GM12878 (cell line): ENCODE data around the gene BCL2L13. TPM values are rescaled to one million over a fixed set of nuclear protein-coding genes. Genes with fewer than 3 reads are reported as not detected.

Experiments used
- ATF3 ChIP-seq: IDR thresholded peaks from 2 replicates; pipeline ENCODE4 v1.6.1; 2011; ENCODE audit warnings: low read depth, mild to moderate bottlenecking, low read length, moderate library complexity, borderline replicate concordance; ENCODE audit errors: extremely low read depth
- ATF7 ChIP-seq: fragments of 450-650 bp; IDR thresholded peaks from 2 replicates; pipeline ENCODE4 v1.6.1; 2016; ENCODE audit warnings: low read depth, mild to moderate bottlenecking
- CHD2 ChIP-seq: IDR thresholded peaks from 2 replicates; pipeline ENCODE4 v1.6.1; 2011; ENCODE audit warnings: low read depth, low read length, improper control_type of control experiment, borderline replicate concordance
- EP300 ChIP-seq, 2 experiments: fragments of 150-350 bp in 1 of 2; IDR thresholded peaks; 2 replicates each; pipeline ENCODE4 v1.6.1; 2011 to 2012; ENCODE audit warnings: low read depth in 2 of 2, low read length in 2 of 2, borderline replicate concordance in 1 of 2, improper control_type of control experiment in 1 of 2, inconsistent platforms in 1 of 2; ENCODE audit not compliant: control insufficient read depth in 1 of 2
- ETV6 ChIP-seq, 2 experiments: fragments of 450-650 bp in 1 of 2; IDR thresholded peaks in 1 of 2; conservative IDR thresholded peaks in 1 of 2; 2 replicates each; pipeline ENCODE4 v1.6.1; 2014; ENCODE audit warnings: antibody characterized with exemption in 1 of 2, borderline replicate concordance in 1 of 2, low read depth in 1 of 2, mild to moderate bottlenecking in 1 of 2, moderate library complexity in 1 of 2
- GABPA ChIP-seq: IDR thresholded peaks from 2 replicates; pipeline ENCODE4 v1.6.1; 2014; ENCODE audit warnings: antibody characterized with exemption, low read depth, mild to moderate bottlenecking, inconsistent platforms
- KLF5 ChIP-seq: fragments of 450-650 bp; IDR thresholded peaks from 2 replicates; pipeline ENCODE4 v1.6.1; 2014; ENCODE audit warnings: mild to moderate bottlenecking; ENCODE audit not compliant: partially characterized antibody
- NR2C1 ChIP-seq: fragments of 450-650 bp; IDR thresholded peaks from 2 replicates; pipeline ENCODE4 v1.6.1; 2017; ENCODE audit warnings: antibody characterized with exemption, mild to moderate bottlenecking, moderate library complexity
- RBBP5 ChIP-seq: fragments of 200-600 bp; sonication (generic); conservative IDR thresholded peaks from 2 replicates; pipeline ENCODE4 v1.6.1; 2016
- SMARCA5 ChIP-seq: fragments of 450-650 bp; IDR thresholded peaks from 2 replicates; pipeline ENCODE4 v1.6.1; 2017; ENCODE audit warnings: mild to moderate bottlenecking
- TAF1 ChIP-seq: IDR thresholded peaks from 2 replicates; pipeline ENCODE4 v1.6.1; 2011; ENCODE audit warnings: mild to moderate bottlenecking, low read depth, low read length, borderline replicate concordance
- polyA plus RNA-seq, 11 experiments: library from polyadenylated mRNA; depleted of rRNA in 4 of 11; unstranded in 6 of 11; stranded (reverse) in 5 of 11; fragments of >200 nt; fragmentation: Nextera tagmentation in 4 of 11; fragmentation: Illumina TruSeq in 1 of 11; extraction: Ambion mirVana in 4 of 11; extraction: Trizol in 1 of 11; gene quantifications; 1 replicate in 1 of 11; 2 replicates in 10 of 11; pipeline versions ENCODE4 v1.2.1 to v1.2.3, GENCODE V29; 2011 to 2016; ENCODE audit warnings: inconsistent platforms in 2 of 11, missing spikeins in 2 of 11, low read depth in 1 of 11
- total RNA-seq, 4 experiments: library from RNA; depleted of rRNA in 3 of 4; stranded (reverse); fragments of >200 nt in 3 of 4; fragmentation: Illumina TruSeq in 1 of 4; extraction: Trizol in 1 of 4; gene quantifications; 2 replicates each; pipeline versions ENCODE4 v1.2.1 to v1.2.3, GENCODE V29; 2013 to 2021
- TF ChIP-seq, protein P1 (sequence below): fragments of 450-650 bp; IDR thresholded peaks from 2 replicates; pipeline ENCODE4 v1.6.1; 2017; ENCODE audit warnings: low read depth, mild to moderate bottlenecking, moderate library complexity
- TF ChIP-seq, protein P2 (sequence below): fragments of 150-350 bp; IDR thresholded peaks from 2 replicates; pipeline ENCODE4 v1.6.1; 2016; ENCODE audit warnings: low read depth, low read length
- TF ChIP-seq, protein P3 (sequence below): fragments of 450-650 bp; formaldehyde crosslinking; IDR thresholded peaks from 2 replicates; pipeline ENCODE4 v1.4.0; 2022; ENCODE audit warnings: mild to moderate bottlenecking, moderate library complexity
- TF ChIP-seq, protein P4 (sequence below): IDR thresholded peaks from 2 replicates; pipeline ENCODE4 v1.6.1; 2011; ENCODE audit warnings: borderline replicate concordance, low read depth, mild to moderate bottlenecking, moderate library complexity, mixed read lengths, low read length; ENCODE audit not compliant: insufficient read depth; ENCODE audit errors: extremely low read length
- TF ChIP-seq, protein P5 (sequence below): IDR thresholded peaks from 2 replicates; pipeline ENCODE4 v1.6.1; 2011; ENCODE audit warnings: mild to moderate bottlenecking, low read depth, low read length, moderate library complexity; ENCODE audit not compliant: insufficient replicate concordance

Gene BCL2L13
- total and polyA plus RNA-seq, 10 of the 15 experiments (the other 5 are each of a cell fraction or from before 2014, with no cell fraction given) = 18.6 to 30.6 (median 28.2) TPM

- TF ChIP-seq CHD2 = no peak; the same call in 1 of the 2 replicates
- TF ChIP-seq ATF3 = peak; percentile 85; the same call in 1 of the 2 replicates
- TF ChIP-seq SMARCA5 = no peak
- no peak for TF ChIP-seq EP300 (IDR thresholded peaks at IDR 0.05; ENCODE audit: borderline replicate concordance in 1 of 2, control insufficient read depth in 1 of 2, low read depth in 2 of 2, low read length in 2 of 2)
- TF ChIP-seq, protein P1, sequence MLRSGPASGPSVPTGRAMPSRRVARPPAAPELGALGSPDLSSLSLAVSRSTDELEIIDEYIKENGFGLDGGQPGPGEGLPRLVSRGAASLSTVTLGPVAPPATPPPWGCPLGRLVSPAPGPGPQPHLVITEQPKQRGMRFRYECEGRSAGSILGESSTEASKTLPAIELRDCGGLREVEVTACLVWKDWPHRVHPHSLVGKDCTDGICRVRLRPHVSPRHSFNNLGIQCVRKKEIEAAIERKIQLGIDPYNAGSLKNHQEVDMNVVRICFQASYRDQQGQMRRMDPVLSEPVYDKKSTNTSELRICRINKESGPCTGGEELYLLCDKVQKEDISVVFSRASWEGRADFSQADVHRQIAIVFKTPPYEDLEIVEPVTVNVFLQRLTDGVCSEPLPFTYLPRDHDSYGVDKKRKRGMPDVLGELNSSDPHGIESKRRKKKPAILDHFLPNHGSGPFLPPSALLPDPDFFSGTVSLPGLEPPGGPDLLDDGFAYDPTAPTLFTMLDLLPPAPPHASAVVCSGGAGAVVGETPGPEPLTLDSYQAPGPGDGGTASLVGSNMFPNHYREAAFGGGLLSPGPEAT = peak; percentile 79
- TF ChIP-seq, protein P2, sequence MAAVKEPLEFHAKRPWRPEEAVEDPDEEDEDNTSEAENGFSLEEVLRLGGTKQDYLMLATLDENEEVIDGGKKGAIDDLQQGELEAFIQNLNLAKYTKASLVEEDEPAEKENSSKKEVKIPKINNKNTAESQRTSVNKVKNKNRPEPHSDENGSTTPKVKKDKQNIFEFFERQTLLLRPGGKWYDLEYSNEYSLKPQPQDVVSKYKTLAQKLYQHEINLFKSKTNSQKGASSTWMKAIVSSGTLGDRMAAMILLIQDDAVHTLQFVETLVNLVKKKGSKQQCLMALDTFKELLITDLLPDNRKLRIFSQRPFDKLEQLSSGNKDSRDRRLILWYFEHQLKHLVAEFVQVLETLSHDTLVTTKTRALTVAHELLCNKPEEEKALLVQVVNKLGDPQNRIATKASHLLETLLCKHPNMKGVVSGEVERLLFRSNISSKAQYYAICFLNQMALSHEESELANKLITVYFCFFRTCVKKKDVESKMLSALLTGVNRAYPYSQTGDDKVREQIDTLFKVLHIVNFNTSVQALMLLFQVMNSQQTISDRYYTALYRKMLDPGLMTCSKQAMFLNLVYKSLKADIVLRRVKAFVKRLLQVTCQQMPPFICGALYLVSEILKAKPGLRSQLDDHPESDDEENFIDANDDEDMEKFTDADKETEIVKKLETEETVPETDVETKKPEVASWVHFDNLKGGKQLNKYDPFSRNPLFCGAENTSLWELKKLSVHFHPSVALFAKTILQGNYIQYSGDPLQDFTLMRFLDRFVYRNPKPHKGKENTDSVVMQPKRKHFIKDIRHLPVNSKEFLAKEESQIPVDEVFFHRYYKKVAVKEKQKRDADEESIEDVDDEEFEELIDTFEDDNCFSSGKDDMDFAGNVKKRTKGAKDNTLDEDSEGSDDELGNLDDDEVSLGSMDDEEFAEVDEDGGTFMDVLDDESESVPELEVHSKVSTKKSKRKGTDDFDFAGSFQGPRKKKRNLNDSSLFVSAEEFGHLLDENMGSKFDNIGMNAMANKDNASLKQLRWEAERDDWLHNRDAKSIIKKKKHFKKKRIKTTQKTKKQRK = no peak
- peak; percentile 57; the same call in 1 of the 2 replicates for TF ChIP-seq NR2C1
- no peak; the same call in 1 of the 2 replicates for TF ChIP-seq ATF7
- no peak for TF ChIP-seq RBBP5
- TF ChIP-seq KLF5 = no peak
- TF ChIP-seq, protein P3, sequence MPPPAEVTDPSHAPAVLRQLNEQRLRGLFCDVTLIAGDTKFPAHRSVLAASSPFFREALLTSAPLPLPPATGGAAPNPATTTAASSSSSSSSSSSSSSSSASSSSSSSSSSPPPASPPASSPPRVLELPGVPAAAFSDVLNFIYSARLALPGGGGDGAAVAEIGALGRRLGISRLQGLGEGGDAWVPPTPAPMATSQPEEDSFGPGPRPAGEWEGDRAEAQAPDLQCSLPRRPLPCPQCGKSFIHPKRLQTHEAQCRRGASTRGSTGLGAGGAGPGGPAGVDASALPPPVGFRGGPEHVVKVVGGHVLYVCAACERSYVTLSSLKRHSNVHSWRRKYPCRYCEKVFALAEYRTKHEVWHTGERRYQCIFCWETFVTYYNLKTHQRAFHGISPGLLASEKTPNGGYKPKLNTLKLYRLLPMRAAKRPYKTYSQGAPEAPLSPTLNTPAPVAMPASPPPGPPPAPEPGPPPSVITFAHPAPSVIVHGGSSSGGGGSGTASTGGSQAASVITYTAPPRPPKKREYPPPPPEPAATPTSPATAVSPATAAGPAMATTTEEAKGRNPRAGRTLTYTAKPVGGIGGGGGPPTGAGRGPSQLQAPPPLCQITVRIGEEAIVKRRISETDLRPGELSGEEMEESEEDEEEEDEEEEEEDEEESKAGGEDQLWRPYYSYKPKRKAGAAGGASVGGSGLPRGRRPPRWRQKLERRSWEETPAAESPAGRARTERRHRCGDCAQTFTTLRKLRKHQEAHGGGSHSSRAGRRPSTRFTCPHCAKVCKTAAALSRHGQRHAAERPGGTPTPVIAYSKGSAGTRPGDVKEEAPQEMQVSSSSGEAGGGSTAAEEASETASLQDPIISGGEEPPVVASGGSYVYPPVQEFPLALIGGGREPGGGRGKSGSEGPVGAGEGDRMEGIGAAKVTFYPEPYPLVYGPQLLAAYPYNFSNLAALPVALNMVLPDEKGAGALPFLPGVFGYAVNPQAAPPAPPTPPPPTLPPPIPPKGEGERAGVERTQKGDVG (CRISPR knock-in tag) = no peak
- TF ChIP-seq ETV6 (conservative IDR thresholded peaks at IDR 0.05 in 1 of 2, IDR thresholded peaks at IDR 0.05 in 1 of 2; ENCODE audit: borderline replicate concordance in 1 of 2, low read depth in 1 of 2) = no peak
- TF ChIP-seq TAF1 = peak; percentile 68; the same call in 1 of the 2 replicates
- TF ChIP-seq, protein P4, sequence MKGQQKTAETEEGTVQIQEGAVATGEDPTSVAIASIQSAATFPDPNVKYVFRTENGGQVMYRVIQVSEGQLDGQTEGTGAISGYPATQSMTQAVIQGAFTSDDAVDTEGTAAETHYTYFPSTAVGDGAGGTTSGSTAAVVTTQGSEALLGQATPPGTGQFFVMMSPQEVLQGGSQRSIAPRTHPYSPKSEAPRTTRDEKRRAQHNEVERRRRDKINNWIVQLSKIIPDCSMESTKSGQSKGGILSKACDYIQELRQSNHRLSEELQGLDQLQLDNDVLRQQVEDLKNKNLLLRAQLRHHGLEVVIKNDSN = peak; percentile 85
- peak; percentile 94 for TF ChIP-seq GABPA
- TF ChIP-seq, protein P5, sequence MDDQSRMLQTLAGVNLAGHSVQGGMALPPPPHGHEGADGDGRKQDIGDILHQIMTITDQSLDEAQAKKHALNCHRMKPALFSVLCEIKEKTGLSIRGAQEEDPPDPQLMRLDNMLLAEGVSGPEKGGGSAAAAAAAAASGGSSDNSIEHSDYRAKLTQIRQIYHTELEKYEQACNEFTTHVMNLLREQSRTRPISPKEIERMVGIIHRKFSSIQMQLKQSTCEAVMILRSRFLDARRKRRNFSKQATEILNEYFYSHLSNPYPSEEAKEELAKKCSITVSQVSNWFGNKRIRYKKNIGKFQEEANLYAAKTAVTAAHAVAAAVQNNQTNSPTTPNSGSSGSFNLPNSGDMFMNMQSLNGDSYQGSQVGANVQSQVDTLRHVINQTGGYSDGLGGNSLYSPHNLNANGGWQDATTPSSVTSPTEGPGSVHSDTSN = no peak
These were observed 10.0 kb upstream of the BCL2L13 start, which contains the start of gene ATP6V1E1 (continued) for GRCh38 chr22:17628406-17629172.
